H9 (cell line): ENCODE measurements around the gene SLC22A12. TPM values are rescaled to one million over a fixed set of nuclear protein-coding genes. Genes with fewer than 3 reads are reported as not detected.

Experiments
- DNase-seq: peaks from one replicate; pipeline ENCODE4 v3.0.0-alpha.2; 2017
- H2AFZ ChIP-seq: one replicate; pipeline ENCODE4 v1.6.1; 2013; ENCODE audit warnings: mild to moderate bottlenecking, low read length, control low read depth, moderate library complexity
- H2AK5ac ChIP-seq: 2 replicates; pipeline ENCODE4 v1.6.1; 2013; ENCODE audit warnings: low read length, control low read depth, mixed read lengths; ENCODE audit not compliant: insufficient read length
- H2BK120ac ChIP-seq: one replicate; pipeline ENCODE4 v1.6.1; 2013; ENCODE audit warnings: low read depth, mild to moderate bottlenecking, low read length, control low read depth, inconsistent platforms; ENCODE audit not compliant: poor library complexity, severe bottlenecking
- H2BK12ac ChIP-seq: 2 replicates; pipeline ENCODE4 v1.6.1; 2013; ENCODE audit warnings: low read length, control low read depth, mixed read lengths, low read depth; ENCODE audit not compliant: insufficient read length
- H2BK15ac ChIP-seq: 2 replicates; pipeline ENCODE4 v1.6.1; 2013; ENCODE audit warnings: low read depth, low read length, control low read depth
- H2BK20ac ChIP-seq: one replicate; pipeline ENCODE4 v1.6.1; 2013; ENCODE audit warnings: low read depth, mild to moderate bottlenecking, low read length, control low read depth, inconsistent platforms; ENCODE audit not compliant: poor library complexity, severe bottlenecking
- H2BK5ac ChIP-seq: 2 replicates; pipeline ENCODE4 v1.6.1; 2013; ENCODE audit warnings: low read length, control low read depth, mixed read lengths; ENCODE audit not compliant: insufficient read length
- H3K14ac ChIP-seq: 2 replicates; pipeline ENCODE4 v1.6.1; 2013; ENCODE audit warnings: low read length, control low read depth; ENCODE audit not compliant: insufficient read depth
- H3K18ac ChIP-seq: 2 replicates; pipeline ENCODE4 v1.6.1; 2013; ENCODE audit warnings: low read depth, mild to moderate bottlenecking, mixed read lengths, low read length, control low read depth; ENCODE audit not compliant: insufficient read length
- H3K23ac ChIP-seq: 2 replicates; pipeline ENCODE4 v1.6.1; 2013; ENCODE audit warnings: low read length, control low read depth, mixed read lengths, low read depth; ENCODE audit not compliant: insufficient read length
- H3K23me2 ChIP-seq: 2 replicates; pipeline ENCODE4 v1.6.1; 2013; ENCODE audit warnings: low read depth, mild to moderate bottlenecking, mixed read lengths, low read length, control low read depth; ENCODE audit not compliant: insufficient read length, poor library complexity, severe bottlenecking
- H3K27ac ChIP-seq: 2 replicates; pipeline ENCODE4 v1.5.1; 2013; ENCODE audit warnings: low read length, control low read depth, mixed read lengths, low read depth; ENCODE audit not compliant: insufficient read length
- H3K27me3 ChIP-seq: 2 replicates; pipeline ENCODE4 v1.6.1; 2013; ENCODE audit warnings: low read length, control low read depth, inconsistent platforms; ENCODE audit not compliant: insufficient read depth
- H3K4ac ChIP-seq: 2 replicates; pipeline ENCODE4 v1.6.1; 2013; ENCODE audit warnings: low read depth, mild to moderate bottlenecking, control low read depth, inconsistent platforms, low read length, moderate library complexity
- H3K4me1 ChIP-seq: 2 replicates; pipeline ENCODE4 v1.6.1; 2013; ENCODE audit warnings: low read length, control low read depth, inconsistent platforms; ENCODE audit not compliant: insufficient read depth
- H3K4me2 ChIP-seq: 2 replicates; pipeline ENCODE4 v1.6.1; 2013; ENCODE audit warnings: low read length, control low read depth, mixed read lengths; ENCODE audit not compliant: insufficient read length, insufficient read depth
- H3K56ac ChIP-seq: 2 replicates; pipeline ENCODE4 v1.6.1; 2013; ENCODE audit warnings: low read depth, mild to moderate bottlenecking, mixed read lengths, low read length, control low read depth; ENCODE audit not compliant: insufficient read length
- H3K79me1 ChIP-seq: 2 replicates; pipeline ENCODE4 v1.6.1; 2013; ENCODE audit warnings: low read depth, mild to moderate bottlenecking, moderate library complexity, low read length, control low read depth, inconsistent platforms; ENCODE audit not compliant: insufficient read depth, poor library complexity, severe bottlenecking
- H3K79me2 ChIP-seq: 2 replicates; pipeline ENCODE4 v1.6.1; 2013; ENCODE audit warnings: low read length, control low read depth, inconsistent platforms; ENCODE audit not compliant: insufficient read depth
- H3K9ac ChIP-seq: 2 replicates; pipeline ENCODE4 v1.6.1; 2013; ENCODE audit warnings: low read length, control low read depth, mixed read lengths; ENCODE audit not compliant: insufficient read length; ENCODE audit errors: extremely low read depth
- H3K9me3 ChIP-seq: one replicate; pipeline ENCODE4 v1.6.1; 2013; ENCODE audit warnings: low read depth, low read length, inconsistent platforms; ENCODE audit not compliant: control insufficient read depth
- H3T11ph ChIP-seq: one replicate; pipeline ENCODE4 v1.6.1; 2013; ENCODE audit warnings: mild to moderate bottlenecking, low read length, control low read depth, inconsistent platforms
- H4K20me1 ChIP-seq: one replicate; pipeline ENCODE4 v1.6.1; 2013; ENCODE audit not compliant: control insufficient read depth, insufficient read length, insufficient read depth
- H4K5ac ChIP-seq: 2 replicates; pipeline ENCODE4 v1.6.1; 2013; ENCODE audit warnings: low read depth, mild to moderate bottlenecking, mixed read lengths, low read length, control low read depth; ENCODE audit not compliant: insufficient read length
- H4K8ac ChIP-seq: replicated peaks from 2 replicates; pipeline ENCODE4 v1.6.1; 2013; ENCODE audit warnings: low read length, control low read depth, mixed read lengths, low read depth; ENCODE audit not compliant: insufficient read length
- H4K91ac ChIP-seq: 2 replicates; pipeline ENCODE4 v1.6.1; 2013; ENCODE audit warnings: low read depth, mild to moderate bottlenecking, moderate library complexity, mixed read lengths, low read length, control low read depth; ENCODE audit not compliant: insufficient read length
- H3K27ac Mint-ChIP-seq, 3 experiments: 2 replicates in 2 of 3; 3 replicates in 1 of 3; pipeline ENCODE4 v1.8.0; 2020 to 2021; ENCODE audit warnings: mixed read lengths in 3 of 3, mild to moderate bottlenecking in 1 of 3, moderate library complexity in 1 of 3
- H3K27me3 Mint-ChIP-seq: 2 replicates; pipeline ENCODE4 v1.8.0; 2021; ENCODE audit warnings: low read depth, mild to moderate bottlenecking, moderate library complexity, mixed read lengths
- H3K36me3 Mint-ChIP-seq, 3 experiments: 2 replicates in 2 of 3; 3 replicates in 1 of 3; pipeline ENCODE4 v1.8.0; 2020 to 2021; ENCODE audit warnings: low read depth in 3 of 3, mixed read lengths in 3 of 3; ENCODE audit not compliant: insufficient read depth in 1 of 3
- H3K4me1 Mint-ChIP-seq, 2 experiments: 2 replicates each; pipeline ENCODE4 v1.8.0; 2020; ENCODE audit warnings: mixed read lengths in 2 of 2
- H3K4me3 Mint-ChIP-seq, 2 experiments: 2 replicates in 1 of 2; 3 replicates in 1 of 2; pipeline ENCODE4 v1.8.0; 2020 to 2021; ENCODE audit warnings: mild to moderate bottlenecking in 2 of 2, mixed read lengths in 2 of 2, moderate library complexity in 1 of 2
- H3K9me3 Mint-ChIP-seq, 2 experiments: 2 replicates in 1 of 2; 3 replicates in 1 of 2; pipeline ENCODE4 v1.8.0; 2020; ENCODE audit warnings: mild to moderate bottlenecking in 2 of 2, mixed read lengths in 2 of 2, moderate library complexity in 1 of 2
- WGBS: extraction: QIAGEN DNeasy Blood & Tissue Kit; methylation state at CpG from one replicate; pipeline ENCODE4 v1.1.7; 2013; ENCODE audit warnings: missing lambda C conversion rate, low lambda C conversion rate, mixed read lengths; ENCODE audit not compliant: insufficient read length; ENCODE audit errors: extremely low coverage; 5-methylcytosine and 5-hydroxymethylcytosine counted together
- total RNA-seq: library from RNA; stranded (reverse); gene quantifications from 2 replicates; pipeline ENCODE4 v1.2.1, GENCODE V29; 2021
- TF ChIP-seq, protein P1 (sequence below): fragments of 200-600 bp; sonication (generic); conservative IDR thresholded peaks from 3 replicates; pipeline ENCODE4 v1.8.0; 2021; ENCODE audit warnings: antibody characterized with exemption, mild to moderate bottlenecking

Gene SLC22A12
- total RNA-seq, 1 experiment from 2014 or later: not detected

DNA sequence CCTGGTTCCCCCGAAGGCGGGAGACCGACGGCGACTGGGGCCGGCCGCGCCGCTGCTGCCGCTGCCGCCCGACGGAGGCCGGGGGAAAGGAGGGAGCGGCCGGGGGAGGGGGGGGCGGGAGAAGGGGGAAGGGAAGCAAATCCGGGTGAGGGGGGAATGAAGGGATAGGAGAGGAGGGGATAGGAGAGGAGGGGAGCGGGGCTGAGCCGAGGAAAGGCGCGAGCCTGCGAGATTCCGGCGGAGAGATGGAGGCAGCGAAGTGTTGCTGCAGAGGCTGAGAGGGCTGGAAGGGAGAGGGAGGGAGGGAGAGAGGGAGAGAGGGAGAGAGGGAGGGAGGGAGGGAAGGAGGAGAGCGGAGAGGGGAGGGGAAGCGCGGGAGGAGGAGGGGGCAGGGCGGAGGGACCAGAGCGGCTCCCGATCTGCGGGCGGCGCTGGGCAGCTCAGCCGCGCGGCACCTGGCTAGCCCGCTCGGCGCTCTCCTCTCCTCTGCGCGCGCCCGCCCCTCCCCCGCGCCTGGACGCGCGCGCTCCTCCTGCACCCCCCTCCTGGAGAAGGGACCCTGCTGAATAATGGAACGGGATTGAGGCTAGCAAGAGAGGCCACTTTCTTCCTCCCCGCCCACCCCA is 52.3 kb downstream of the SLC22A12 start:
- Histone ChIP-seq H4K91ac (no peak overlapping the region), H3K27me3 (peaks cover 39% of the 10 kb centered on the region), H4K5ac (no peak overlapping the region), H3K4me2 (peak overlapping the region; percentile 69), H3K79me1 (no peaks in the 10 kb centered on the region), H4K20me1 (no peaks in the 10 kb centered on the region), H2BK15ac (no peak overlapping the region), H3K23me2 (peaks cover 19% of the 10 kb centered on the region), H2BK12ac (no peak overlapping the region), H3T11ph (no peak overlapping the region), H2AFZ (no peak overlapping the region), H2BK120ac (no peak overlapping the region), H3K18ac (no peak overlapping the region), H3K27ac (no peak overlapping the region), H3K9ac (no peak overlapping the region), H2BK5ac (no peak overlapping the region), H3K79me2 (no peaks in the 10 kb centered on the region), H3K14ac (no peak overlapping the region), H2AK5ac (no peak overlapping the region), H3K23ac (no peak overlapping the region), H3K4ac (no peak overlapping the region), H3K4me1 (peaks cover 2% of the 10 kb centered on the region; the same call in 1 of the 2 replicates), H3K56ac (no peak overlapping the region), H4K8ac (no peak overlapping the region), H3K9me3 (no peaks in the 10 kb centered on the region), H2BK20ac (no peak overlapping the region)
- WGBS: no CpG with 5 or more reads among the region's 53 CpGs
- TF ChIP-seq, protein P1, sequence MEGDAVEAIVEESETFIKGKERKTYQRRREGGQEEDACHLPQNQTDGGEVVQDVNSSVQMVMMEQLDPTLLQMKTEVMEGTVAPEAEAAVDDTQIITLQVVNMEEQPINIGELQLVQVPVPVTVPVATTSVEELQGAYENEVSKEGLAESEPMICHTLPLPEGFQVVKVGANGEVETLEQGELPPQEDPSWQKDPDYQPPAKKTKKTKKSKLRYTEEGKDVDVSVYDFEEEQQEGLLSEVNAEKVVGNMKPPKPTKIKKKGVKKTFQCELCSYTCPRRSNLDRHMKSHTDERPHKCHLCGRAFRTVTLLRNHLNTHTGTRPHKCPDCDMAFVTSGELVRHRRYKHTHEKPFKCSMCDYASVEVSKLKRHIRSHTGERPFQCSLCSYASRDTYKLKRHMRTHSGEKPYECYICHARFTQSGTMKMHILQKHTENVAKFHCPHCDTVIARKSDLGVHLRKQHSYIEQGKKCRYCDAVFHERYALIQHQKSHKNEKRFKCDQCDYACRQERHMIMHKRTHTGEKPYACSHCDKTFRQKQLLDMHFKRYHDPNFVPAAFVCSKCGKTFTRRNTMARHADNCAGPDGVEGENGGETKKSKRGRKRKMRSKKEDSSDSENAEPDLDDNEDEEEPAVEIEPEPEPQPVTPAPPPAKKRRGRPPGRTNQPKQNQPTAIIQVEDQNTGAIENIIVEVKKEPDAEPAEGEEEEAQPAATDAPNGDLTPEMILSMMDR: no peak
- Mint-ChIP-seq H3K9me3 (no peaks in the 10 kb centered on the region; a peak in 1 of 5 replicates), H3K4me1 (peaks cover 18 to 33% of the 10 kb centered on the region in 2 experiments), H3K27ac (no peak overlapping the region), H3K4me3 (peak overlapping the region; percentile 71 to 93), H3K27me3 (peaks cover 54% of the 10 kb centered on the region), H3K36me3 (no peaks in the 10 kb centered on the region)
- peak; percentile 77 for DNase-seq
